NCI-H460 (cell line): ENCODE measurements around the gene CALML5. TPM values are rescaled to one million over a fixed set of nuclear protein-coding genes. Genes with fewer than 3 reads are reported as not detected.
"Not testable (repeated sequence)": the region's sequence is repeated elsewhere in the genome, so short reads cannot be mapped to it uniquely, and the experiment has no call there.

ENCODE experiments used
- DNase-seq: peaks from one replicate; pipeline ENCODE4 v3.0.0-alpha.2; 2016; ENCODE audit warnings: low read depth; ENCODE audit errors: extremely low read depth
- total RNA-seq: library from RNA; depleted of rRNA; stranded (reverse); fragments of >200 nt; shearing (Covaris generic); gene quantifications from 2 replicates; pipeline ENCODE4 v1.2.3, GENCODE V29; 2014

Gene CALML5
- total RNA-seq, 1 experiment from 2014 or later, result not detected

- DNase-seq, result no peak
These were observed 12.5 kb downstream of the CALML5 start for GRCh38 chr10:5486853-5487235.

- DNase-seq, result no peak
These were observed 13.2 kb downstream of the CALML5 start for GRCh38 chr10:5485948-5486852.

GRCh38 chr10:5485290-5485689, 14.1 kb downstream of the CALML5 start:
- DNase-seq, result no peak

- no peak for DNase-seq
These were observed 15.2 kb downstream of the CALML5 start for GRCh38 chr10:5484205-5484604.

- no peak for DNase-seq
These were observed 17.4 kb downstream of the CALML5 start for GRCh38 chr10:5482016-5482415.

GRCh38 chr10:5481121-5481520, 18.2 kb downstream of the CALML5 start:
- DNase-seq, result no peak

GRCh38 chr10:5480162-5480941, 19.0 kb downstream of the CALML5 start:
- no peak for DNase-seq

GRCh38 chr10:5479481-5480161, 19.7 kb downstream of the CALML5 start:
- DNase-seq, result no peak

GRCh38 chr10:5478694-5479305, 20.6 kb downstream of the CALML5 start:
- no peak for DNase-seq

- no peak for DNase-seq
These were observed 21.2 kb downstream of the CALML5 start for GRCh38 chr10:5477948-5478693.

GRCh38 chr10:5476918-5477525, 22.3 kb downstream of the CALML5 start:
- DNase-seq, result no peak

GRCh38 chr10:5475974-5476807, 23.2 kb downstream of the CALML5 start:
- DNase-seq, result not testable (repeated sequence)

- not testable (repeated sequence) for DNase-seq
These were observed 24.3 kb downstream of the CALML5 start for GRCh38 chr10:5475088-5475487.

- DNase-seq, result not testable (repeated sequence)
These were observed 24.7 kb downstream of the CALML5 start for GRCh38 chr10:5474642-5475041.

- no peak for DNase-seq
These were observed 29.2 kb downstream of the CALML5 start for GRCh38 chr10:5470062-5470751.

GRCh38 chr10:5469353-5470061, 29.9 kb downstream of the CALML5 start:
- DNase-seq, result no peak
